Occipital lobe (tissue), 2 donors: ENCODE measurements around the gene TJP3. TPM values are rescaled to one million over a fixed set of nuclear protein-coding genes. Genes with fewer than 3 reads are reported as not detected.
"Not testable (repeated sequence)": the region's sequence is repeated elsewhere in the genome, so short reads cannot be mapped to it uniquely, and the experiment has no call there.

Source experiments
- DNase-seq: peaks from one replicate; lab custom pipeline; 2025; lab: John Stamatoyannopoulos, UW
- total RNA-seq: library from RNA; depleted of rRNA; stranded (reverse); fragments of >200 nt; gene quantifications from one replicate; pipeline ENCODE4 v1.2.3, GENCODE V29; 2014

The TJP3 gene
- total RNA-seq, 1 donor from 2014 or later: not detected

DNA sequence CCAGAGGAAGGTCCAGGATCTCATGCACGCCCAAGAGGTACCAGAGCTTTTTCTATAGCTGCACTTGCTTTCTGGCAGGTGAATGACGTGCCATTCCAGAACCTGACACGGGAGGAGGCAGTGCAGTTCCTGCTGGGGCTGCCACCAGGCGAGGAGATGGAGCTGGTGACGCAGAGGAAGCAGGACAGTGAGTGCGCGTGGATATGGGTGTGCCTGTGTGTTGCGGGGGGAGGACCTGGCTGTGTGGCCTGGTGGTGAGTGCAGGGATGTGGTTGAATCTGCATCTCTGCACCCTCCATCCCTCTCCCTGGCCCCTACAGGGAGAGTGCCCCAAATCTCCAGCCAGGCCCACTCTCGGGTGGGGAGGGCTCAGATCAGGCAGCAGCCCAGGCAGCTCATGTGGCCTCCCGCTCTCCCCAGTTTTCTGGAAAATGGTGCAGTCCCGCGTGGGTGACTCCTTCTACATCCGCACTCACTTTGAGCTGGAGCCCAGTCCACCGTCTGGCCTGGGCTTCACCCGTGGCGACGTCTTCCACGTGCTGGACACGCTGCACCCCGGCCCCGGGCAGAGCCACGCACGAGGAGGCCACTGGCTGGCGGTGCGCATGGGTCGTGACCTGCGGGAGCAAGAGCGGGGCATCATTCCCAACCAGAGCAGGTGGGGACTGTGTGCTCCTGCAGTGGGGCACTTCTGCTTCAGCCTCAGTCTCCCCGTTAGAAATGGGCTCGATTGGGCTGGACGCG lies 30.5 kb downstream of the TJP3 start:
- DNase-seq: no peak

DNA sequence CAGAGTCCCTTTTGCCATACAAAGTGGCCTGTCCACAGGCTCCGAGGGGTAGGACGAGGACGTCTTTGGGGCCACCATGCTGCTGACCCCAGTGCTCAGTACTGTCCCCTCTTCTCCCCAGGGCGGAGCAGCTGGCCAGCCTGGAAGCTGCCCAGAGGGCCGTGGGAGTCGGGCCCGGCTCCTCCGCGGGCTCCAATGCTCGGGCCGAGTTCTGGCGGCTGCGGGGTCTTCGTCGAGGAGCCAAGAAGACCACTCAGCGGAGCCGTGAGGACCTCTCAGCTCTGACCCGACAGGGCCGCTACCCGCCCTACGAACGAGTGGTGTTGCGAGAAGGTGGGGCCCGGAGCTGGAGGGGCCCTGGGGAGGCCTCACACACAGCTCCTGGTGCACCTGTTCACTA lies 32.2 kb downstream of the TJP3 start:
- no peak for DNase-seq

DNA sequence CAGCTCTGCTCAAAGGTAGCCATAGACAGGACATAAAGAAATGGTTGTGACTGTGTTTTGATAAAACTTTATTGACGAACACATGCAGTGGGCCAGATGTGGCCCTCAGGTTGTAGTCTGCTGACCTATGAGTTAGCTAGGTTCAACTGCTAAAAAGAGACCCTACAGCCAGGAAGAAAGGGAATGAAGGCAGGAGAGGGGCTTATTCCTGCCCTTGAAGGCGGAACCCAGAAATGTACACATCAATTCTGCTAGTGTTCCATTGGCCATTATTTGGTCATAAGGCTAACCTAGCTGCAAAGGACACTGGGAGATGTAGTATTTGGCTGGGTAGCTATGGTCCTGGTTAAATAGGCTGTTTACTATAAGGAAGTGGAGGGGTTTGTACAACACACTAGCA lies 35.3 kb downstream of the TJP3 start:
- DNase-seq: no peak

DNA sequence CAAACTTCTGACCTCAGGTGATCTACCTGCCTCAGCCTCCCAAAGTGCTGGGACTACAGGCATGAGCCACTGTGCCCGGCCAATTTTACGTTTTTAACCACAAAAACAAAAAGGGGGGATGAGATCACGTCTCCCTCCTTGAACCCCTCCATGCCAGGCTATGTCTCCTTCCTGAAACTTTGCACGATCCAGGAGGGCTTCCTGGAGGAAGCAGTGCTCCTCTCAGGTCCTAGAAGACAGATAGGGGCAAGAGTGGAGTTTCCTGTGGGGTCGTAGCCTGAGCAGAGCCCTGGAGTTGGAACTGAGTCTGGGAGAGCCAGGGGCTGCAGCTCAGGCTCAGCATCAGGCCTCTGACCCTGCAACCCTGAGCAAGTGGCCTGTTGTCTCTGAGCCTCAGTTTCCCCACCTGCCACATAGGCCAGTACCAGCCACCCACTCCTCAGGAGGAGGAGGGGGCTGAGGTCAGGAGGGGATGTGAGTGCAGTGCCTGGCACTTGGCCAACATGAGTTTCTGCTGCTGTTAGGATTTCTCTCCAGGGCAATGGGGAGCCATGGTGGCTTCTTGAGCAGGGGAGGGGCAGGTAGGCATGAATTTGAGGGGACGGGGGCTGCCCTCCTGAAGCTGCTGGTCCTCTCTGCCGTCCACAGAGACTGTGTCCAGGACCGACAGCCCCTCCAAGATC lies 37.3 kb downstream of the TJP3 start:
- no peak for DNase-seq

DNA sequence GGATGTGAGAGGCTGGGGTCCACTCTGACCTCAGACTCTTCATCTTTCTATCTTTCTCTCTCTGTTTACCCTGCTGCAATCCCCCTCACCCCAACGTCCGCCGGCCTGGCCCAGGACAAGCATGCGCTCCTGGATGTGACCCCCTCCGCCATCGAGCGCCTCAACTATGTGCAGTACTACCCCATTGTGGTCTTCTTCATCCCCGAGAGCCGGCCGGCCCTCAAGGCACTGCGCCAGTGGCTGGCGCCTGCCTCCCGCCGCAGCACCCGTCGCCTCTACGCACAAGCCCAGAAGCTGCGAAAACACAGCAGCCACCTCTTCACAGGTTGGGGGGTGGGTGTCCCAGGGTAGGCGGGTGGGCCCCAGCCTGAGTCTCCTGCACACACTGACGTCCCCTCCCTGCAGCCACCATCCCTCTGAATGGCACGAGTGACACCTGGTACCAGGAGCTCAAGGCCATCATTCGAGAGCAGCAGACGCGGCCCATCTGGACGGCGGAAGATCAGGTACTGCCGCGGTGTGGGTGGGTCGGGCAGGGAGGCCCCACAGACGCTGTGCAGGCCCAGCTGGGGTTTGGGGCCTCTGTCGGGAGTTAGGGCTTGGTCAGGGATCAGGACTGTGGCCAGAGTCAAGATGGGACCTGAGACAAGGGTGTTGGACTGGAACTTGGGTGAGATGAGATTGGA lies 38.3 kb downstream of the TJP3 start:
- no peak for DNase-seq

DNA sequence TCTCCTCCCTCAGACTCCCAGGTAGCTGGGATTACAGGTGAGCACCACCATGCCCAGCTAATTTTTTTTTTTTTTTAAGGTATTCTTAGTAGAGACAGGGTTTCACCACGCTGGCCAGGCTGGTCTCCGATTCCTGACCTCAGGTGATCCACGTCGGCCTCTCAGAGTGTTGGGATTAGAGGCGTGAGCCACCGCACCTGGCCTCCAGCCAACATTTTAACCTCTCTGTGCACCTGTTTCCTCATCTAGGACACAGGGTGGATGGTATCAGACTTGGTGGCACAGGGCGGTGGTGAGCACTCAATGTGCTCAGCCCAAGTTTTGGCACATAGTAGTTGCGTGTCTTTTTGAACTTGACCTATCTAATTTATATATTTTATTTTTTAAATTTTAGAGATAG lies 40.8 kb downstream of the TJP3 start:
- DNase-seq: no peak

DNA sequence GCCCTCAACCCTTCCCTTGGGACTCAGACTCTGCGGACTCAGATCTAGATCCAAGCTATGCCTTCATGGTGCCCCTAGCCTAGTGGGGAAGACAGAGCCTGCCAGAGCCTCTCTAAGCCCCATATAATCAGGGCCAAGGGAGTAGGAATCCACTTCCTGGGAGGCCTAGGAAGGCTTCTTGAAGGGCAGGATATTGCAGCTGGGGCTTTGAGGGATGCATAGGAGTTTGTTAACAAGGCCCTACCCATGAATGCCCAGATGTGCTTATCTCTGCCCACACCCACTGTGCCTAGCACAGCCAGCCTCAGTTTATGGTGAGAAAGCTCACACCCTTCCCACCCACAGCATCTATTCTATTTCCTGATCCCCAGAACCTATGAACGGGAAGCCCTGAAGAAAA lies 42.0 kb downstream of the TJP3 start:
- no peak for DNase-seq

DNA sequence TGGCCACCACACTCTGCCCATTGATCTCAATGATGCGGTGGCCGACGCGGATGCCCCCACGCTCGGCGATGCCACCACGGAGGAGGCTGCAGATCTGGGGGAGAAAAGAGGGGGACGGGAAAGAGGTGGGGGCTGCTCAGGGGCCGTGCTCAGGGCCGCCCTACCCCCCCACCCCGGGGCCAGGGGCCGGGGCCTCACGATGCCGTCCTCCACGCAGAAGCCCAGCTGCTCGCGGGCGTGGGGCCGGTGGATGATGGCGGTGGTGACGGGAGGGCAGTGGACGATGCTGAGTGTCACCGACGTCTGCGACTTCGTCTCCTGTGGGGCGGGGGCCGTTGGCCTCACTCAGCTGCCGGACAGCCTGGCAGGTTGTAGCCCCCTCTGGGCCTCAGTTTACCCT lies 43.1 kb downstream of the TJP3 start:
- DNase-seq: no peak

DNA sequence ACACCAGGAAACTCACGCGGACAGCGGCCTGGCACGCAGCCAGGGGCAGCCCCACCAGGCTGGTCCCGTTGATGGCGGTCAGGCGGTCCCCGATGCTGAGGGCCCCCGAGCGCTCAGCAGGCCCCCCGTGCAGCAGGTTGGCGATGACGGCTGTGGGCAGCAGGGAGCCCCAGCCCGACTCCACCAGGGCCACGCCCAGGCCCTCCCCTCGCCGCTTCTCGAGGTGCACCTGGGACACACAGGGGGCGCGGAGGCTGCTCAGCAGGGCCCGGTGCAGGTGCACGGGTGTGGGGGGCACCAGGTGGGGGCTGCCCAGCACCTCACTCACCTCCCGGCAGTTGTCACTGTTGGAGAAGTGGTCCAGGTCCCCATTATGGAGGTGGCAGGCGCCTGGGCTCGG lies 44.3 kb downstream of the TJP3 start:
- DNase-seq: no peak

DNA sequence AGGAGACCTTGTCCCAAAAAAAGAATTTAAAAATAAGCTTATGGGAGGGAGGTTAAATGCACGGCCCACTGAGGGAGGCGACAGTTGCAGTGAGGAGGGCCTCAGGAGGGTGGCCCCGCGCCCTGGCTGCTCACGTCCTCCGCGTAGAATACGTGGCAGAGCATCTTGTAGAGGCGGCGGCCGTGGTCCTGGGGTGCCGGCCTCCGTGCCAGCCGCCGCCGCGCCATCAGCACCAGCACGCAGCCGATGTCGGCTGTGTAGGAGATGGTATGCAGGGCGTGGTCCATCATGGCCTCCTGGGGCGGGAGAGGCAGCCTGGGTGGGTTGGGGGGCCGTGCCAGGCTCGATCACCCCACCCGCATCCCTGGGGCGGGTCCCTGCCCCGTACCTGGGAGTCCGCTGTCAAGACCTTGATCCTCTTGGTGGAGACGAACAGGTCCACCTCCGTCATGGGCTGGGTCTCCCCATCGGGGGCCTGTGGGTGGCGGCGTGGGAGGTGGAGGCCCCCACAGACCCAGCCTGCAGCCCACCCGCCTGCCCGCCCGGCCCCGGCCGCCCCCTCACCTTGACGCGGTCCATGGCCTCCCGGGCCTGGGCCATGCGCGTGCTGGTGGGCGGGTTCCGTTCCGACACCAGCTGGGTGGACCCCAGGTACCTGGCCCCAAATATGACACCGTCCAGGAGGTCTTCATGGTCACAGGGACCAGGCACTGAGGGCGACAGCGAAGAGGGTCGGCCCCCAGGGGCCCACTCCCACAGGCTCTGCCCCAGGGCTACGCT lies 45.6 kb downstream of the TJP3 start:
- no peak for DNase-seq

DNA sequence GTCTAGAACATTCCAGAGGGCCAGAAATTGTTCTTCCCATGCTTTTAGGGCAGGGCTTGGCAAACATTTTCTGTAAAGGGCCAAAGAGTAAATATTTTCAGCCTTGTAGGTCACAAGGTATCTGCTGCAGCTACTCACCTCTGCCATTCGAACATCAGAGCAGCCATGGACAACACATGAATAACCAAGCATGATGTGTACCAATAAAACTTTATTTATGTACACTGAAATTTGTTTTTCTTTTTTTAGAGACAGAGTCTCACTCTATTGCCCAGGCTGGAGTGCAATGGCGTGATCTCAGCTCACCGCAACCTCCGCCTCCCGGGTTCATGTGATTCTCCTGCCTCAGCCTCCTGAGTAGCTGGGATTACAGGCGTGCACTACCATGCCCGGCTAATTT lies 49.5 kb downstream of the TJP3 start:
- not testable (repeated sequence) for DNase-seq

DNA sequence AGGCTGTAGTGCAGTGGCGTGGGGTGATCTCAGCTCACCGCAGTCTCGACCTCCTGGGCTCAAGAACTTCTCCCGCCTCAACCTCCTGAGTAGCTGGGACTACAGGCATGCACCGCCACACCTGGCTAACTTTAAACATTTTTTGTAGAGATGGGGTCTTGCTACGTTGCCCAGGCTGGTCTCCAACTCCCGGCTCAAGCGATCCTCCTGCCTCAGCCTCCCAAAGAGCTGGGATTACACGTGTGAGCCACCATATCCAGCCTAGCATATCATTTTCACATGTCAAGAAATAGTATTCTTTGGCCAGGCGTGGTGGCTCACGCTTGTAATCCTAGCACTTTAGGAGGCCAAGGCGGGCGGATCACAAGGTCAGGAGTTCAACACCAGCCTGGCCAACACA lies 50.1 kb downstream of the TJP3 start:
- DNase-seq: not testable (repeated sequence)

DNA sequence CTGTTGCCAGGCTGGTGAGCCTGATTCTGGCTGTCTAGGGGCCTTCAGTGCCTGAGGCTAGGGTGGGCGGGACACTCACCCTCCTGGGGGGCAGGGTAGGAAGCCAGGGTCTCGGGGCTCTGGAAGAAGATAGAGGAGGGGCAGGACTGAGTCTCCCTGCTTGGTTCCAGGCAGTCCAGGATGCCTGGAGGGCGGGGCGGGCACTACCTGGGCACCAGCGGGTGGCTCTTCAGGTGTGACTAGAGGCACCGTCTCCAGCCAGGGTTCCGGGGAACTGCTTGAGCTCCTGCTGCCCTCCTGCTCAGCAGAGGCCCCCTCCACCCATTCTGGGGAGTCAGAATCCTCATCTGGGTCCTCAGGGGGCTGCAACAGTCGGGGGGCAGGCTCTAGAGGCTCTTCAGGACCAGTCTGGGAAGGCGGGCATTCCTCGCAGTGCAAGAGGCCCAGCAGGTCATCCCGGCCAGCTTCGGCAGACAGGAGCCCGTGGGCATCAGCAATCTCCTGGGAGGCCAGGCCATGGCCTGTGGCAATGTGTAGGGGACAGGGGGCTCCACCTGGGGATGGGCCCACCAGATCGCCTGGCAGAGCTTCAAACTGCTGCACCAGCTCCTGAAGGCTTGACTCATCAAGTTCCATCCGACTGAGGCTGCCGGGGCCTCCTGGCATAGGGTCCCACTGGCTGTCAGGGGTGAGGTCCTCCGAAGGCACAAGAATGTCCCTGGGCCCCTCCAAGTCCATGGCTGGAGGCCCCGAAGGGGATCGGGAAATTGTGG lies 51.5 kb downstream of the TJP3 start:
- no peak for DNase-seq

DNA sequence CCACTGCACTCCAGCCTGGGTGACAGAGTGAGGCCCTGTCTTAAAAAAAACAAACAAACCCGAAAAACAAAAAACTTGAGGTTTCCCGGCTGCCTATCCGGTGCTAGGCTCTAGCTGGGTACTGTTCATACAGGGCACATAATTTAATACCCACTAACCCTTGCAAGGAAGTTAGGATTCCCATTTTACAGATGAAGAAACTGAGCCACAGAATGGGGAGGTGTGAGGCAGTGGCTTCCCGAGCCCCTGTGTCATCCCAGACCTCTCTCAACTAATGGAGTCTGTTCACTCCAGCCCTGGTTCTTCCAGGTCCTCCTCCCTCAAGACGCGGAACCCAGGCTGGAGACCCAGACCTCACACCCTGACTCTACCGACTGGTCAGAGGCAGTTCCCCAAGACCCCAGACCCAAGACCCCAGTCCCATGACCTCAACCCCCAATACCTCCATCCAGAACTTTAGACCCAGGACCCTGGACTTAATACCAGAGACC lies 52.7 kb downstream of the TJP3 start:
- no peak for DNase-seq

DNA sequence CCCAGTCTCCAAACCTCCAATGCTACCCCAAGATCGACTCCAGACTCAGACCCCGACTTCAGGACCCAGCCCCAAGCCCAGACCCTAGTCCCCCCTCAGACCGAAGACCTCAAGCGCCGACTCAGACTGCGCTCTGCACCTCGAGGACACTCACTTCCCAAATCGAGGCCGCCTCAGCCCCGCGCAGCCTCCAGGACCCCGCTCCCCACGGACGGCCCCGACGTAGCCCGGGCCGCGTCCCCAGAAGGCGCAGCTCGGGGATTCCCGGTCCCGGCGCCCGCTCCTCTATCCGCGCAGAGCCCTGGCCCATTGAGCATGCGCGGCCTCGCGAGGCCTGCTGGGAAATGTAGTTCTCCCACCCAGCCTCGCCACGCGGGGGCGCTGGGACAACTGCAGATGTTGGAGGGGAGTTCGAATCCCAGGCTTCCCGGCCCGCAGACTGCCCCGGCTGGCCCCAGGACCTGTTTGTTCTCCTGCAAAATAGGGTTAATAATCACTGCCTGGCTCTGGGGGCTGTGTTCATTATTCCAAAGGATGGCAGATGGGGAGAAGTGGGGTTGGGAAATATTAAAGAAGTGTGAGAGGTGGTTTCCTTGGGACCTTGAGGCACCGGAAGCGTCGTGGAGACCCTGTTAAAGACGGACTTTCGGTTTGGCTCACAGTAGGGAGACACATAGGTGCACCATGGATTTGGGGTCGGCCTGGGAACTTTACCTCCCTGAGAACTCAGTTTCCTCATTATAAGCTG lies 53.4 kb downstream of the TJP3 start, which contains the start of gene APBA3:
APBA3 (minus strand) TSS at position 311 of the 748 bp plus-strand sequence. CDS start 1,428 bp downstream, outside the sequence.
- DNase-seq: peak; percentile 80

DNA sequence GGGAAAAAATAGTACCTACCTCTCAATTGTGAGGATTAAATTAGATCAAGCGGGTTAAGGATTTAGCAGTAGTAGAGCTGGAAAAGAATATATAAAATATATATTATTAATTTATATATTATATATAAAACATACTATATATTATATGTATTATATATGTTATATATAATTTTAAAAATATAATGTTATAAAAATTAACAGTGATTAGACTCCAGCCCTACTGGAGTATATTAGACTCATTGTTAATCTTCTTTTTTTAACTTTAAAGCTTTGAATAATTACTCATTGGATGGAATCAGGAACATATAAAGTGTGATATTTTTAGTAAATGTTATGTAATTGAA lies 53.9 kb downstream of the TJP3 start:
- no peak for DNase-seq

DNA sequence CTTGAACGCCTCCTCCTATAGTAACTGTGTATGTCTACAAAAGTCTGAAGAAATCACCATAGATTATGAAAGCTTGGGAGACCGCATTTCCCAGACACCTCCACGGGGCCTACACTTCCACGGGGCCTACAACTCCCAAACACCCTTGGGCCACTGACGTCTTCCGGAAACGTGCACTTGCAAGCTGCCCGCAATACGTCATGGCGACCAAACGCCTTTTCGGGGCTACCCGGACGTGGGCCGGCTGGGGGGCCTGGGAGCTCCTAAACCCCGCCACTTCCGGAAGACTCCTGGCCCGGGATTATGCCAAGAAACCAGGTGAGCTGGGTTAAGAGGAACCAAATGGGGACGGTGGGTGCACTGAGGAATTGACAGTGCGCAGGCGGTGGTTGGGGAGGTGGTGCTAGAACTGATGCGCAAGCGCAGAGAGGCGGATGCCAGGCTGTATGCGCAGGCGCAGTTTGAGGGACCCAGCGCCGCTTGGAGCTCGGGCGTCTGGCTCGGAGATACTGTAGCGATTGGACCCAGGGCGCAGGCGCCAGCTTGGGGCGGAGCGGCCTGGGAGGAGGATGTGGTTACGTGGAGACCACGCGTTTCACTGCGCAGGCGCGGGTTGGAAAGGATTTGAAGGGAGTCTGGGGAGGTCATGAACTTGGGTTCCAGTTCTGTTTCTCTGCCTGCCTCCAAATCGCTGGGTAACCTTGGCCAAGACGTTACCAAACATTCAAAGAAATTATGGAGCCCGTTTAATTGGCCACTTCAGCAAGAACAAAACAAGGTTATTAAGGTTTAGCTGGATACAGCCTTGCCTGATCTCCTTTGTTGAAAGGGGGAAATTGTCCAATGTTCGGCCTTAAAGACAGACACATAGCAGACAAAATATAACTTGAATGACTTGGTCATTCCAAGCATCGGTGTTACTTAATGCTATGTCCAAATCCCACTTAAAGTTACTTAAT lies 54.6 kb downstream of the TJP3 start, which contains the start of gene MRPL54:
MRPL54 (plus strand) TSS at position 182 of the 959 bp plus-strand sequence; CDS start at position 201, 19 bp downstream.
- DNase-seq: peak; percentile 96

DNA sequence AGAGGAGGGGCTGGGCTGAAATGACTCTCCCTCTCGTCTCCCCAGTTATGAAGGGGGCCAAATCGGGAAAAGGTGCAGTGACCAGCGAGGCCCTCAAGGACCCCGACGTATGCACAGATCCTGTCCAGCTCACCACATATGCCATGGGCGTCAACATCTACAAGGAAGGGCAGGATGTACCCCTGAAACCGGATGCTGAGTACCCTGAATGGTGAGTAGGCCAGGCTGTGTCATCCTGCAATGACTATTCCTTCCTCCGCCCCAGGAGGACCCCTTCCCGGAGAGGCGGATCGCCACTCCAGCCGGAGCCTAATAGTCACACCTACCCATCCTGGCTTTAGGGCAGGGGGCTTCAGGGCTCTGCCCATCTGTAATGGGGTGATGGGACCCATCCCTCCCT lies 56.9 kb downstream of the TJP3 start:
- no peak for DNase-seq

DNA sequence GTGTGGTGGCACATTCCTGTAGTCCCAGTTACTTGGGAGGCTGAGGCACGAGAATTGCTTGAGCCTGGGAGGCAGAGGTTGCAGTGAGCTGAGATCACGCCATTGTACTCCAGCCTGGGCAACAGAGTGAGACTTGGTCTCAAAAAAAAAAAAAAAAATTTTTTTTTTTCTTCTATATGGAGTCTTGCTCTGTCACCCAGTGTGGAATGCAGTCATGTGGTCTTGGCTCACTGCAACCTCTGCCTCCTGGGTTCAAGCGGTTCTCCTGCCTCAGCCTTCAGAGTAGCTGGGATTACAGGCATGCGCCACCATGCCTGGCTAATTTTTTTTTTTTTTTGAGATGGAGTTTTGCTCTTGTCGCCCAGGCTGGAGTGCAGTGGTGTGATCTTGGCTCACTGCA lies 57.6 kb downstream of the TJP3 start:
- DNase-seq: not testable (repeated sequence)
